HCT116 (cell line): ENCODE measurements around the gene CATSPERZ. TPM values are rescaled to one million over a fixed set of nuclear protein-coding genes. Genes with fewer than 3 reads are reported as not detected.

ENCODE experiments used
- ATAC-seq: fragments of 200-7000 bp; cut with Tn5 transposase; 2 replicates; pipeline ENCODE4 v1.9.1; 2020; ENCODE audit warnings: mild to moderate bottlenecking, moderate library complexity
- BruUV-seq: library from RNA; stranded (reverse); fragments of 400-500 nt; replicated peaks from 2 replicates; lab custom pipeline; 2021; lab: Mats Ljungman, UMichigan
- CTCF ChIA-PET: fragments of 300-600 bp; sonication (Branson Sonifier 250); formaldehyde crosslinking; loops from one replicate; lab custom pipeline; 2021; ENCODE audit warnings: antibody characterized with exemption; lab: Charles Lee
- POLR2A ChIA-PET: fragments of 300-600, 350-600 bp; sonication (Branson Sonifier 250); formaldehyde crosslinking; loops from one replicate; lab custom pipeline; 2021; ENCODE audit warnings: antibody characterized with exemption; lab: Charles Lee
- RAD21 ChIA-PET, 2 experiments: fragments of 300-600 bp; sonication (Branson Sonifier 250); formaldehyde crosslinking; loops; one replicate each; lab custom pipeline; 2023; ENCODE audit warnings: low total read pairs in 2 of 2; ENCODE audit not compliant: uncharacterized antibody in 2 of 2, unreplicated experiment in 2 of 2, low non-redundant PET in 1 of 2; lab: Charles Lee
- DNase-seq: peaks from one replicate; pipeline ENCODE4 v3.0.0-alpha.2; 2010; ENCODE audit warnings: low read depth, low spot score
- H2AFZ ChIP-seq: fragments of 200-600 bp; shearing (Covaris generic), sonication (generic); 2 replicates; pipeline ENCODE4 v1.6.1; 2017; ENCODE audit warnings: low read depth, mixed run types, mixed read lengths, antibody characterized with exemption, low read length; ENCODE audit not compliant: poor library complexity, severe bottlenecking
- H3K27ac ChIP-seq: 2 replicates; pipeline ENCODE4 v1.5.1; 2012; ENCODE audit warnings: low read depth, low read length
- H3K27me3 ChIP-seq: fragments of 200-600 bp; sonication (generic); 2 replicates; pipeline ENCODE4 v1.6.1; 2016; ENCODE audit warnings: mixed run types, low read length, mixed read lengths; ENCODE audit not compliant: insufficient read depth
- H3K36me3 ChIP-seq, 2 experiments: fragments of 200-500 bp in 1 of 2; fragments of 200-600 bp in 1 of 2; sonication (Bioruptor generic) in 1 of 2; sonication (generic) in 1 of 2; 2 replicates each; pipeline versions ENCODE4 v1.5.1 to v1.6.1; 2014 to 2016; ENCODE audit warnings: low read length in 2 of 2, inconsistent platforms in 1 of 2, mixed read lengths in 1 of 2, mixed run types in 1 of 2; ENCODE audit not compliant: insufficient read depth in 2 of 2, control insufficient read depth in 1 of 2
- H3K4me1 ChIP-seq, 2 experiments: fragments of 200-600 bp in 1 of 2; sonication (generic) in 1 of 2; 2 replicates each; pipeline versions ENCODE4 v1.5.1 to v1.6.1; 2012 to 2017; ENCODE audit warnings: low read length in 2 of 2, inconsistent platforms in 1 of 2, mild to moderate bottlenecking in 1 of 2, mixed read lengths in 1 of 2, mixed run types in 1 of 2, moderate library complexity in 1 of 2; ENCODE audit not compliant: insufficient read depth in 2 of 2, control insufficient read depth in 1 of 2
- H3K4me2 ChIP-seq: fragments of 200-600 bp; sonication (generic); 2 replicates; pipeline ENCODE4 v1.6.1; 2017; ENCODE audit warnings: mixed run types, low read length, mixed read lengths
- H3K4me3 ChIP-seq, 2 experiments: fragments of 200-600 bp in 1 of 2; sonication (generic) in 1 of 2; replicated peaks in 1 of 2; 2 replicates each; pipeline ENCODE4 v1.5.1; 2011 to 2016; ENCODE audit warnings: low read length in 2 of 2, control low read depth in 1 of 2, low read depth in 1 of 2, mild to moderate bottlenecking in 1 of 2, mixed read lengths in 1 of 2, mixed run types in 1 of 2
- H3K79me2 ChIP-seq: fragments of 200-600 bp; sonication (generic); 2 replicates; pipeline ENCODE4 v1.6.1; 2017; ENCODE audit warnings: mild to moderate bottlenecking, mixed run types, low read length, moderate library complexity, mixed read lengths; ENCODE audit not compliant: insufficient read depth
- H3K9ac ChIP-seq: fragments of 200-600 bp; sonication (generic); 2 replicates; pipeline ENCODE4 v1.6.1; 2016; ENCODE audit warnings: low read length, mixed read lengths
- H3K9me2 ChIP-seq: fragments of 200-600 bp; sonication (generic), shearing (Covaris generic); 2 replicates; pipeline ENCODE4 v1.6.1; 2017; ENCODE audit warnings: mixed run types, mild to moderate bottlenecking, moderate library complexity; ENCODE audit not compliant: insufficient read depth
- H3K9me3 ChIP-seq, 2 experiments: fragments of 200-500 bp in 1 of 2; fragments of 200-600 bp in 1 of 2; sonication (Bioruptor generic) in 1 of 2; sonication (generic) in 1 of 2; 2 replicates each; pipeline ENCODE4 v1.6.1; 2014 to 2017; ENCODE audit warnings: low read length in 2 of 2, mixed read lengths in 2 of 2, inconsistent platforms in 1 of 2, low read depth in 1 of 2, mild to moderate bottlenecking in 1 of 2, mixed run types in 1 of 2, moderate library complexity in 1 of 2; ENCODE audit not compliant: control insufficient read depth in 1 of 2, insufficient read depth in 1 of 2
- H4K20me1 ChIP-seq: fragments of 200-600 bp; sonication (generic), shearing (Covaris generic); 2 replicates; pipeline ENCODE4 v1.6.1; 2017; ENCODE audit warnings: mixed run types, mild to moderate bottlenecking, moderate library complexity; ENCODE audit not compliant: insufficient read depth
- CBX3 ChIP-seq: IDR thresholded peaks from 2 replicates; pipeline ENCODE4 v1.6.1; 2012; ENCODE audit warnings: low read depth
- CEBPB ChIP-seq: IDR thresholded peaks from 2 replicates; pipeline ENCODE4 v1.6.1; 2012; ENCODE audit warnings: low read depth
- EGR1 ChIP-seq: IDR thresholded peaks from 2 replicates; pipeline ENCODE4 v1.6.1; 2012; ENCODE audit warnings: low read depth
- ELF1 ChIP-seq: IDR thresholded peaks from 2 replicates; pipeline ENCODE4 v1.6.1; 2012; ENCODE audit warnings: low read depth, borderline replicate concordance
- EZH2 ChIP-seq: fragments of 200-600 bp; sonication (generic); IDR thresholded peaks from 2 replicates; pipeline ENCODE4 v1.6.1; 2017; ENCODE audit warnings: antibody characterized with exemption, mixed run types
- EZH2phosphoT487 ChIP-seq: fragments of 200-600 bp; IDR thresholded peaks from 2 replicates; pipeline ENCODE4 v1.6.1; 2018; ENCODE audit warnings: antibody characterized with exemption, borderline replicate concordance
- FOSL1 ChIP-seq: IDR thresholded peaks from 2 replicates; pipeline ENCODE4 v1.6.1; 2012; ENCODE audit warnings: low read depth
- JUND ChIP-seq: IDR thresholded peaks from 2 replicates; pipeline ENCODE4 v1.6.1; 2012
- POLR2A ChIP-seq: IDR thresholded peaks from 2 replicates; pipeline ENCODE4 v1.7.0; 2011; ENCODE audit warnings: borderline replicate concordance; ENCODE audit not compliant: insufficient read depth, insufficient read length; ENCODE audit errors: extremely low read depth
- POLR2AphosphoS5 ChIP-seq: IDR thresholded peaks from 2 replicates; pipeline ENCODE4 v1.6.1; 2011; ENCODE audit warnings: mild to moderate bottlenecking, low read depth, low read length, moderate library complexity
- RAD21 ChIP-seq: IDR thresholded peaks from 2 replicates; pipeline ENCODE4 v1.6.1; 2012; ENCODE audit warnings: low read depth, mild to moderate bottlenecking
- SP1 ChIP-seq: IDR thresholded peaks from 2 replicates; pipeline ENCODE4 v1.6.1; 2012; ENCODE audit warnings: low read depth
- SRF ChIP-seq: IDR thresholded peaks from 2 replicates; pipeline ENCODE4 v1.6.1; 2012; ENCODE audit warnings: low read depth
- TCF7L2 ChIP-seq: IDR thresholded peaks from 2 replicates; pipeline ENCODE4 v1.7.0; 2011; ENCODE audit warnings: borderline replicate concordance, inconsistent platforms; ENCODE audit not compliant: insufficient read depth, insufficient read length; ENCODE audit errors: extremely low read depth
- ZFX ChIP-seq: fragments of 450-650 bp; IDR thresholded peaks from 2 replicates; pipeline ENCODE4 v1.6.1; 2017
- ZNF274 ChIP-seq: fragments of 200-500 bp; sonication (Bioruptor generic); IDR thresholded peaks from 2 replicates; pipeline ENCODE4 v1.6.1; 2014; ENCODE audit warnings: mild to moderate bottlenecking, low read depth, low read length, inconsistent platforms
- intact Hi-C: fragments of 100-400 bp; cut with micrococcal nuclease; formaldehyde crosslinking; loops from 2 replicates; pipeline ENCODE4 v1.10.0; 2022
- total RNA-seq: library from RNA; stranded (reverse); gene quantifications from one replicate; pipeline ENCODE4 v1.2.1, GENCODE V29; 2021; ENCODE audit not compliant: unreplicated experiment
- TF ChIP-seq, protein P1 (sequence below): IDR thresholded peaks from 2 replicates; pipeline ENCODE4 v1.6.1; 2012; ENCODE audit warnings: low read depth
- TF ChIP-seq, protein P2 (sequence below): IDR thresholded peaks from 2 replicates; pipeline ENCODE4 v1.6.1; 2012
- TF ChIP-seq, protein P3 (sequence below), 3 experiments: fragments of 200-600 bp in 1 of 3; sonication (generic) in 1 of 3; IDR thresholded peaks in 2 of 3; conservative IDR thresholded peaks in 1 of 3; 2 replicates each; pipeline ENCODE4 v1.5.1; 2012 to 2017; ENCODE audit warnings: low read depth in 2 of 3, low read length in 2 of 3, antibody characterized with exemption in 1 of 3, borderline replicate concordance in 1 of 3, control low read depth in 1 of 3, mild to moderate bottlenecking in 1 of 3, mixed read lengths in 1 of 3, mixed run types in 1 of 3, moderate library complexity in 1 of 3; ENCODE audit not compliant: insufficient read depth in 1 of 3
- TF ChIP-seq, protein P4 (sequence below): IDR thresholded peaks from 2 replicates; pipeline ENCODE4 v1.6.1; 2011; ENCODE audit warnings: mild to moderate bottlenecking, low read length, moderate library complexity; ENCODE audit not compliant: insufficient replicate concordance; ENCODE audit errors: extremely low read depth

The CATSPERZ gene
- total RNA-seq, 1 experiment from 2014 or later = 1.7 TPM

DNA sequence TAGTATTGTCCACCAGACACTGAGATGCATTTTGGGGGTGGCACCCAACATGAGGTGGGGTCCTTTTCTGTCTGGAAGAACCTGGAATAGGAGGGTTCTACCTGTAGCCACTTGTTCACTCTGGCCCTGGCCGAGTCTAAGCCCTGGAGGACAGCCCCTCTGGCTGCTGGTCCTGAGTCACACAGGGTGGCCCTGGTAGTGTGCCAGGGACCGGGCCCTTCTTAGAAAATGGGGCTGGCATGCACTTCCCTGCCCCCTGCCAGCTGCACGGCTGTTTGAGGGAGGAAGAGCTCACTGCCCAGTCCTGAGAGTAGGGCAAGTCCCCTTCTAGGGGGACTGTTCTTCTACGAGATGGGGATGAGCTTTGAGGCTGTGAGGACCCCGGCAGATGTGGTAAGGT, 46.7 kb upstream of the CATSPERZ start:
- Histone ChIP-seq H3K79me2 (peaks cover 35% of the 10 kb centered on the region), H3K4me3 (no peak overlapping the region), H3K27ac (peak overlapping the region; percentile 15; the same call in 1 of the 2 replicates), H3K4me1 (peaks cover 19 to 52% of the 10 kb centered on the region in 2 experiments), H3K4me2 (peak overlapping the region; percentile 95; the same call in 1 of the 2 replicates), H3K36me3 (peaks cover 14 to 30% of the 10 kb centered on the region in 2 experiments; a peak in 3 of 4 replicates), H2AFZ (no peak overlapping the region), H3K27me3 (no peaks in the 10 kb centered on the region), H3K9ac (no peak overlapping the region)
- RAD21 ChIA-PET = no interaction called here
- ATAC-seq (no peak), DNase-seq (no peak)
- intact Hi-C loops = no loop called here
- TF ChIP-seq ZFX (no peak), EZH2 (no peak), TCF7L2 (no peak), JUND (no peak), ELF1 (no peak), POLR2AphosphoS5 (no peak), EGR1 (no peak), SP1 (no peak), EZH2phosphoT487 (no peak), CEBPB (no peak), POLR2A (no peak), ZNF274 (no peak), CBX3 (no peak), FOSL1 (no peak), SRF (no peak), RAD21 (no peak)
- TF ChIP-seq, protein P1, sequence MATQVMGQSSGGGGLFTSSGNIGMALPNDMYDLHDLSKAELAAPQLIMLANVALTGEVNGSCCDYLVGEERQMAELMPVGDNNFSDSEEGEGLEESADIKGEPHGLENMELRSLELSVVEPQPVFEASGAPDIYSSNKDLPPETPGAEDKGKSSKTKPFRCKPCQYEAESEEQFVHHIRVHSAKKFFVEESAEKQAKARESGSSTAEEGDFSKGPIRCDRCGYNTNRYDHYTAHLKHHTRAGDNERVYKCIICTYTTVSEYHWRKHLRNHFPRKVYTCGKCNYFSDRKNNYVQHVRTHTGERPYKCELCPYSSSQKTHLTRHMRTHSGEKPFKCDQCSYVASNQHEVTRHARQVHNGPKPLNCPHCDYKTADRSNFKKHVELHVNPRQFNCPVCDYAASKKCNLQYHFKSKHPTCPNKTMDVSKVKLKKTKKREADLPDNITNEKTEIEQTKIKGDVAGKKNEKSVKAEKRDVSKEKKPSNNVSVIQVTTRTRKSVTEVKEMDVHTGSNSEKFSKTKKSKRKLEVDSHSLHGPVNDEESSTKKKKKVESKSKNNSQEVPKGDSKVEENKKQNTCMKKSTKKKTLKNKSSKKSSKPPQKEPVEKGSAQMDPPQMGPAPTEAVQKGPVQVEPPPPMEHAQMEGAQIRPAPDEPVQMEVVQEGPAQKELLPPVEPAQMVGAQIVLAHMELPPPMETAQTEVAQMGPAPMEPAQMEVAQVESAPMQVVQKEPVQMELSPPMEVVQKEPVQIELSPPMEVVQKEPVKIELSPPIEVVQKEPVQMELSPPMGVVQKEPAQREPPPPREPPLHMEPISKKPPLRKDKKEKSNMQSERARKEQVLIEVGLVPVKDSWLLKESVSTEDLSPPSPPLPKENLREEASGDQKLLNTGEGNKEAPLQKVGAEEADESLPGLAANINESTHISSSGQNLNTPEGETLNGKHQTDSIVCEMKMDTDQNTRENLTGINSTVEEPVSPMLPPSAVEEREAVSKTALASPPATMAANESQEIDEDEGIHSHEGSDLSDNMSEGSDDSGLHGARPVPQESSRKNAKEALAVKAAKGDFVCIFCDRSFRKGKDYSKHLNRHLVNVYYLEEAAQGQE = no peak
- TF ChIP-seq, protein P2, sequence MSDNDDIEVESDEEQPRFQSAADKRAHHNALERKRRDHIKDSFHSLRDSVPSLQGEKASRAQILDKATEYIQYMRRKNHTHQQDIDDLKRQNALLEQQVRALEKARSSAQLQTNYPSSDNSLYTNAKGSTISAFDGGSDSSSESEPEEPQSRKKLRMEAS = no peak
- TF ChIP-seq, protein P3, sequence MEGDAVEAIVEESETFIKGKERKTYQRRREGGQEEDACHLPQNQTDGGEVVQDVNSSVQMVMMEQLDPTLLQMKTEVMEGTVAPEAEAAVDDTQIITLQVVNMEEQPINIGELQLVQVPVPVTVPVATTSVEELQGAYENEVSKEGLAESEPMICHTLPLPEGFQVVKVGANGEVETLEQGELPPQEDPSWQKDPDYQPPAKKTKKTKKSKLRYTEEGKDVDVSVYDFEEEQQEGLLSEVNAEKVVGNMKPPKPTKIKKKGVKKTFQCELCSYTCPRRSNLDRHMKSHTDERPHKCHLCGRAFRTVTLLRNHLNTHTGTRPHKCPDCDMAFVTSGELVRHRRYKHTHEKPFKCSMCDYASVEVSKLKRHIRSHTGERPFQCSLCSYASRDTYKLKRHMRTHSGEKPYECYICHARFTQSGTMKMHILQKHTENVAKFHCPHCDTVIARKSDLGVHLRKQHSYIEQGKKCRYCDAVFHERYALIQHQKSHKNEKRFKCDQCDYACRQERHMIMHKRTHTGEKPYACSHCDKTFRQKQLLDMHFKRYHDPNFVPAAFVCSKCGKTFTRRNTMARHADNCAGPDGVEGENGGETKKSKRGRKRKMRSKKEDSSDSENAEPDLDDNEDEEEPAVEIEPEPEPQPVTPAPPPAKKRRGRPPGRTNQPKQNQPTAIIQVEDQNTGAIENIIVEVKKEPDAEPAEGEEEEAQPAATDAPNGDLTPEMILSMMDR (IDR thresholded peaks at IDR 0.05 in 2 of 3, conservative IDR thresholded peaks at IDR 0.05 in 1 of 3; ENCODE audit: borderline replicate concordance in 1 of 3, insufficient read depth in 1 of 3, low read depth in 2 of 3, low read length in 2 of 3) = no peak
- TF ChIP-seq, protein P4, sequence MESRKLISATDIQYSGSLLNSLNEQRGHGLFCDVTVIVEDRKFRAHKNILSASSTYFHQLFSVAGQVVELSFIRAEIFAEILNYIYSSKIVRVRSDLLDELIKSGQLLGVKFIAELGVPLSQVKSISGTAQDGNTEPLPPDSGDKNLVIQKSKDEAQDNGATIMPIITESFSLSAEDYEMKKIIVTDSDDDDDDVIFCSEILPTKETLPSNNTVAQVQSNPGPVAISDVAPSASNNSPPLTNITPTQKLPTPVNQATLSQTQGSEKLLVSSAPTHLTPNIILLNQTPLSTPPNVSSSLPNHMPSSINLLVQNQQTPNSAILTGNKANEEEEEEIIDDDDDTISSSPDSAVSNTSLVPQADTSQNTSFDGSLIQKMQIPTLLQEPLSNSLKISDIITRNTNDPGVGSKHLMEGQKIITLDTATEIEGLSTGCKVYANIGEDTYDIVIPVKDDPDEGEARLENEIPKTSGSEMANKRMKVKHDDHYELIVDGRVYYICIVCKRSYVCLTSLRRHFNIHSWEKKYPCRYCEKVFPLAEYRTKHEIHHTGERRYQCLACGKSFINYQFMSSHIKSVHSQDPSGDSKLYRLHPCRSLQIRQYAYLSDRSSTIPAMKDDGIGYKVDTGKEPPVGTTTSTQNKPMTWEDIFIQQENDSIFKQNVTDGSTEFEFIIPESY = no peak
- TF ChIP-seq, all 23 proteins: peak for 0
- Histone ChIP-seq H3K9me3 (no peaks in the 10 kb centered on the region), H3K9me2 (no peaks in the 10 kb centered on the region), H4K20me1 (no peaks in the 10 kb centered on the region)
- POLR2A ChIA-PET = interaction anchor here (1.5 kb wide), 1 partner anchor 102 kb away, joined by 3 read pairs; no protein-coding TSS in a partner anchor
- CTCF ChIA-PET = no interaction called here
- BruUV-seq = no TSS peak
